ENCODE results near the gene SGIP1. TPM values are rescaled to one million over a fixed set of nuclear protein-coding genes. Genes with fewer than 3 reads are reported as not detected.

SGIP1 gene
- total and polyA plus RNA-seq, 2 experiments from 2014 or later, result 3.1 to 20.2 TPM

DNA sequence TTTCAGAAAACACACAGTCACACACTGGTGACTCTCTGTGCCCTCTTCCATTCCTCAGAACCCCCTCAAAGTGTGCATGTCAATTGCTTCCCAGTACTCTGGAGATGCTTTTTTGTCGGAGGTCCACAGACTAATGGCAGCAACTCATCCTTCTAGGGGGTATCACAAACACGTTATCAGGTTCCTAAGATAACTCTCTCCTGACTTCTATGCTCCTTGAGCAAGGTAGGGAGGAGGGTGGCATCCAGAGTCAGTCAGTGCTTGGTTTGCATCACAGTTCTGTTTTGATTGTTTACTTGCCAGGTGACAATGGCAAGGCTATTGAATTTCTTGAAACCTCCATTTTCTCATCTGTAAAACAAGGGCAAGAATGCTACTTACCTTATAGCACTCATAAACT is 178.9 kb downstream of the SGIP1 start:
- H3K4me1 ChIP-seq (ENCODE audit: insufficient read depth), result no peaks in the 10 kb centered on the region
- no peak for TF ChIP-seq EZH2 (IDR thresholded peaks at IDR 0.05; ENCODE audit: borderline replicate concordance)
- no peak for TF ChIP-seq EZH2phosphoT487 (IDR thresholded peaks at IDR 0.05; ENCODE audit: low read depth, severe bottlenecking, unreplicated experiment)
- TF ChIP-seq, protein P1, sequence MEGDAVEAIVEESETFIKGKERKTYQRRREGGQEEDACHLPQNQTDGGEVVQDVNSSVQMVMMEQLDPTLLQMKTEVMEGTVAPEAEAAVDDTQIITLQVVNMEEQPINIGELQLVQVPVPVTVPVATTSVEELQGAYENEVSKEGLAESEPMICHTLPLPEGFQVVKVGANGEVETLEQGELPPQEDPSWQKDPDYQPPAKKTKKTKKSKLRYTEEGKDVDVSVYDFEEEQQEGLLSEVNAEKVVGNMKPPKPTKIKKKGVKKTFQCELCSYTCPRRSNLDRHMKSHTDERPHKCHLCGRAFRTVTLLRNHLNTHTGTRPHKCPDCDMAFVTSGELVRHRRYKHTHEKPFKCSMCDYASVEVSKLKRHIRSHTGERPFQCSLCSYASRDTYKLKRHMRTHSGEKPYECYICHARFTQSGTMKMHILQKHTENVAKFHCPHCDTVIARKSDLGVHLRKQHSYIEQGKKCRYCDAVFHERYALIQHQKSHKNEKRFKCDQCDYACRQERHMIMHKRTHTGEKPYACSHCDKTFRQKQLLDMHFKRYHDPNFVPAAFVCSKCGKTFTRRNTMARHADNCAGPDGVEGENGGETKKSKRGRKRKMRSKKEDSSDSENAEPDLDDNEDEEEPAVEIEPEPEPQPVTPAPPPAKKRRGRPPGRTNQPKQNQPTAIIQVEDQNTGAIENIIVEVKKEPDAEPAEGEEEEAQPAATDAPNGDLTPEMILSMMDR (IDR thresholded peaks at IDR 0.05; ENCODE audit: poor library complexity), result no peak
- DNase-seq (ENCODE audit: low spot score), result no peak
- no peaks in the 10 kb centered on the region for H3K9me2 ChIP-seq (replicated peaks; ENCODE audit: insufficient read depth)
- H3K9me3 ChIP-seq (ENCODE audit: low read depth), result no peaks in the 10 kb centered on the region
- no peak overlapping the region for H3K4me3 ChIP-seq
- no peak overlapping the region for H3K27ac ChIP-seq
- no peak overlapping the region for H3K4me2 ChIP-seq
- H3K79me2 ChIP-seq, result no peaks in the 10 kb centered on the region
- H2AFZ ChIP-seq, result no peak overlapping the region
- no peaks in the 10 kb centered on the region for H3K36me3 ChIP-seq (replicated peaks; ENCODE audit: insufficient read depth, low read depth)
- H4K20me1 ChIP-seq (ENCODE audit: insufficient read depth, poor library complexity, severe bottlenecking), result no peaks in the 10 kb centered on the region
- 44% methylated on average over 2 of the region's 2 CpGs for WGBS (ENCODE audit: low lambda C conversion rate, missing lambda C conversion rate)
- no peaks in the 10 kb centered on the region for H3K27me3 ChIP-seq

DNA sequence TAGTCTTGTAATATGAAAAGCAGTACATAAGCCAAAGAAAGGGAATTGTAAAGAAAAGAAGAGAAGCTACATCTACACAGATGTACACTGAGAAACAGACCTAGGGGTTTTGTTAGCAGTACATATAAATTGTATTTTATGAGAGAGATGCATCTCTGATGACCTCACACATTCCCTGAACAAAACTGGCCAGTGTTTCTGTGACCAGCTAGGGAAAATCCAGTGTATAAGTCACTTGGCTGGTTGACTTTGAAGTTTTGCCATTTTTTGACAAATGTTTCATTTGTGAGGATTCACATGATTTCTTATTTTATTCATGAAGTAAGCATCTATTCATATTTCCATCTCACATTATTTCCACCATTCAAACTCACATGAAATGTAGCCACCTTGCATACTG is 190.0 kb downstream of the SGIP1 start:
- no peak for DNase-seq (ENCODE audit: low spot score)
- Histone ChIP-seq H3K9me3 (ENCODE audit: low read depth) (no peaks in the 10 kb centered on the region), H3K27ac (no peak overlapping the region), H3K9me2 (replicated peaks; ENCODE audit: insufficient read depth) (no peaks in the 10 kb centered on the region), H4K20me1 (ENCODE audit: insufficient read depth, poor library complexity, severe bottlenecking) (no peaks in the 10 kb centered on the region), H3K36me3 (replicated peaks; ENCODE audit: insufficient read depth, low read depth) (no peaks in the 10 kb centered on the region), H3K27me3 (no peaks in the 10 kb centered on the region), H3K4me1 (ENCODE audit: insufficient read depth) (no peaks in the 10 kb centered on the region), H3K79me2 (no peaks in the 10 kb centered on the region), H2AFZ (no peak overlapping the region), H3K4me2 (no peak overlapping the region), H3K4me3 (no peak overlapping the region)
- TF ChIP-seq EZH2 (IDR thresholded peaks at IDR 0.05; ENCODE audit: borderline replicate concordance), result no peak
- TF ChIP-seq, protein P1 (IDR thresholded peaks at IDR 0.05; ENCODE audit: poor library complexity), result no peak
- TF ChIP-seq EZH2phosphoT487 (IDR thresholded peaks at IDR 0.05; ENCODE audit: low read depth, severe bottlenecking, unreplicated experiment), result no peak

- H2AFZ ChIP-seq, result no peak overlapping the region
Observed at GRCh38 chr1:66725885-66726665, 192.1 kb downstream of the SGIP1 start.

More at GRCh38 chr1:66725885-66726665, 192.1 kb downstream of the SGIP1 start:
- 26% methylated on average over 9 of the region's 9 CpGs for WGBS (ENCODE audit: low lambda C conversion rate, missing lambda C conversion rate)
- Histone ChIP-seq H3K9me2 (replicated peaks; ENCODE audit: insufficient read depth) (no peaks in the 10 kb centered on the region), H3K27ac (no peak overlapping the region), H4K20me1 (ENCODE audit: insufficient read depth, poor library complexity, severe bottlenecking) (no peaks in the 10 kb centered on the region), H3K4me1 (ENCODE audit: insufficient read depth) (no peaks in the 10 kb centered on the region), H3K9me3 (ENCODE audit: low read depth) (no peaks in the 10 kb centered on the region), H3K27me3 (no peaks in the 10 kb centered on the region), H3K36me3 (replicated peaks; ENCODE audit: insufficient read depth, low read depth) (no peaks in the 10 kb centered on the region), H3K4me3 (no peak overlapping the region), H3K4me2 (no peak overlapping the region), H3K79me2 (no peaks in the 10 kb centered on the region)
- no peak for TF ChIP-seq EZH2 (IDR thresholded peaks at IDR 0.05; ENCODE audit: borderline replicate concordance)
- TF ChIP-seq, protein P1 (IDR thresholded peaks at IDR 0.05; ENCODE audit: poor library complexity), result peak; percentile 91
- peak; percentile 81 for DNase-seq (ENCODE audit: low spot score)

All from hepatocyte (in vitro differentiated cells).